NCI-H524 treated with DMSO at 0.1 percent for 48 hours (cell line): ENCODE data around the gene PDCD5.
A peak's percentile ranks its signal among the peaks of the same experiment; 100 is the strongest.
"Not testable (repeated sequence)": the region's sequence is repeated elsewhere in the genome, so short reads cannot be mapped to it uniquely, and the experiment has no call there.

Experiments used
- DNase-seq: peaks from one replicate; lab custom pipeline; 2025; lab: John Stamatoyannopoulos, UW

Gene PDCD5

DNA sequence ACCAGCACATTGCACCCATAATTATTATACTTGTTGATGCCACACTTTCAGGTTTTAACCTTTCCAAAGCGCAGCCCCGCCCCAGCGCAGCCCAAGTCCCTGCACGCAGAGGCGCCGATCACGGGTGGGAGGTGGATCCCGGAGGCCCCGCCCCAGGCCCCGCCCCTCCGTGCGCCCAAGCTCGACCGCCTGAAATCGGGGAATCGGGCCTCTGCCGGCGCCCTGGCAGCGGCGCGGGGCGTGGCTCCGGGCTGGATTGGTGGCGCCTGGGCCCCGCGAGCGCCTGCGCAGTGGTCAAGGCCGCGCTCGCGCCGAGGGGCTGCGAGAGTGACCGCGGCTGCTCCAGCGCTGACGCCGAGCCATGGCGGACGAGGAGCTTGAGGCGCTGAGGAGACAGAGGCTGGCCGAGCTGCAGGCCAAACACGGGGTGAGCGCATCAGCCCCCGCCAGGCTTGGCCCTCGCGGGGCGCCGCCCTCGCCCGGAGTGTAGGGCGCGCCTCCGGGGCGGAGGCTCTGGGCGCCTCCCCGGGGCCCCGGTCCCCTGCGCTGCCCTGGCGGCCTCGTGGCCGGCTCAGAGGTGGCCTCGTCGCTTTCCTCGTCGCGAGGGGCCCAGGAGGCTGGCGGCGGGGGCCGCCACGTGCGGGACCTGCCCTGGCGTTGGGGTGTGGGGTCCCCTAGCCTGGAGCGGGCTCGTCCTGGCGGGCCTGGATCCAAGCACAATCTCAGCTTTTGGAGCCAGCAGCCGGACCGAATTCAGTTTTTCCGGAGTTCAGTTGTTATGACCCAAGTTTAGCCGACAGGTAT, at the start of gene PDCD5:
PDCD5 (plus strand) TSS at position 290 of the 804 bp plus-strand sequence; CDS start at position 362, 72 bp downstream.
- peak; percentile 47 for DNase-seq

GRCh38 chr19:32532233-32532632, 48.8 kb upstream of the PDCD5 start:
- DNase-seq, result no peak

- no peak for DNase-seq
Measured at GRCh38 chr19:32537580-32537979, 43.4 kb upstream of the PDCD5 start.

GRCh38 chr19:32539240-32539916, 41.6 kb upstream of the PDCD5 start:
- no peak for DNase-seq

- no peak for DNase-seq
Measured at GRCh38 chr19:32540621-32541020, 40.4 kb upstream of the PDCD5 start.

- not testable (repeated sequence) for DNase-seq
Measured at GRCh38 chr19:32541376-32541775, 39.6 kb upstream of the PDCD5 start.

DNA sequence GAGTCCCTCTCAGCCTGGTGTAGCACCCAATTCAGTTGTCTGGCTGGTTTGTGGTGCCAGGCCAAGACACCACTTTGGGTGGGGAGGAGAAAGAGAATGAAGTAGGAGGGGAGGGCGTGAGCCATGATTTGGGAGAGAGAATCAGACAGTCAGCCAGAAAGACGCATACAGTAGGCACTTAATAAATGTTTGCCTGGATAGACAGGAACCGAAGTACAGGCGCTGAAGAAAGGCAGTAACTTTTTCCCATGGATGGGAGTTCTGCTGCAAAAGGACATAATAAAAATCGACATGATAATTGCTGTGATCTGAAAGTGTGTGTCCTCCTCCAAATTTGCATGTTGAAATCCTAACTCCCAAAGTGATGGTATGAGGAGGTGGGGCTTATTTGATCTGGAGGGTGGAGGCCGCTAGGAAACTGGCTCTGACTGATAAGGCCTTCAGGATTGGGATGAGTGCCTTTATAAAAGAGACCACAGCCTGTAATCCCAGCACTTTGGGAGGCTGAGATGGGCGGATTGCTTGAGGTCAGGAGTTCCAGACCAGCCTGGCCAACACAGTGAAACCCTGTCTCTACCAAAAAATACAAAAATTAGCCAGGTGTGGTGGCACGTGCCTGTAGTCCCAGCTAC, 38.4 kb upstream of the PDCD5 start:
- DNase-seq, result no peak

- DNase-seq, result no peak
Measured at GRCh38 chr19:32543115-32543900, 37.7 kb upstream of the PDCD5 start.

- DNase-seq, result no peak
Measured at GRCh38 chr19:32544917-32545316, 36.1 kb upstream of the PDCD5 start.

- DNase-seq, result no peak
Measured at GRCh38 chr19:32550666-32551065, 30.3 kb upstream of the PDCD5 start.

- no peak for DNase-seq
Measured at GRCh38 chr19:32555786-32556185, 25.2 kb upstream of the PDCD5 start.

DNA sequence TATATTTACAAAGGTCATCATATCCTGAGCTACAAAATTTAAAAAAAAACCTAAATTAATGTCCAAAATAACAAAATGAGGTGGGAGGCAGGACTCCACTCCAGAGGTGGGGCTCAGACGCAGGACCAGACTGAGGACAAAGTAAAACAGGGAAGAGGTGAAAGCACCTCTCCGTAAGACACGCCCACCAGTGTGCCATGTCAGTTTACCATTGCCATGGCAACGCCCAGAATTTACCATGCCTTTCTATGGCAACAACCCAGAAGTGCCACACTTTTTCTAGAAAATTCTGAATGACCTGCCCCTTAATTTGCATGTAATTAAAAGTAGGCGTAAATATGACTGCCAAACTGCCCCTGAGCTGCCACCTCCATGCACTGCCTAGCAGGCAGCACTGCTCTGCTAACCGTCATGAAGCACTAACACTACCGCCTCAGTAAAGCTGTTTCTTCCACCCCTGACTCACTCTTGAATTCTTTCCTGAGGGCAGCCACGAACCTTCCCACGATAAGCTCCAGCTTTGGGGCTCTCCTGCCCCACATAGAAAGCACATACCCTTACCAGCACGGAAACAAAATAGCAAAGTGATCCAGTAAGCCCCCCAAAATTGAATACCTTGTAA, 22.3 kb upstream of the PDCD5 start:
- DNase-seq, result no peak

DNA sequence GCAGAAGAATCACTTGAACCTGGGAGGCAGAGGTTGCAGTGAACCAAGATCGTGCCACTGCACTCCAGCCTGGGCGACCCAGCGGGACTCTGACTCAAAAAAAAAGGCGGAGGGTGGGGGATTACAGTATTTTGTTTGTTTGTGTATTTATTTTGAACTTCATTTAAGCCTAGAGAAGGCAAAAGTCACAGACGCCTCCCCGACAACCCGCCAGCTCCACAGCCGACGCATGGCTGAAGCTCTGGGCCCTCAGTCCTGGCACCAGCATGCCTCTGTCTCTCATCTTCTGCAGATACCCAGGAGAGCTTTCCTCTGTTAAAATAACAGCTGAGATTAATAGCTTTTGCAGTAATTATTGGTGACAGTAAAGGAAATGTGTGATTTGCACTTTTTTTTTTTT, 17.2 kb upstream of the PDCD5 start:
- DNase-seq, result no peak

DNA sequence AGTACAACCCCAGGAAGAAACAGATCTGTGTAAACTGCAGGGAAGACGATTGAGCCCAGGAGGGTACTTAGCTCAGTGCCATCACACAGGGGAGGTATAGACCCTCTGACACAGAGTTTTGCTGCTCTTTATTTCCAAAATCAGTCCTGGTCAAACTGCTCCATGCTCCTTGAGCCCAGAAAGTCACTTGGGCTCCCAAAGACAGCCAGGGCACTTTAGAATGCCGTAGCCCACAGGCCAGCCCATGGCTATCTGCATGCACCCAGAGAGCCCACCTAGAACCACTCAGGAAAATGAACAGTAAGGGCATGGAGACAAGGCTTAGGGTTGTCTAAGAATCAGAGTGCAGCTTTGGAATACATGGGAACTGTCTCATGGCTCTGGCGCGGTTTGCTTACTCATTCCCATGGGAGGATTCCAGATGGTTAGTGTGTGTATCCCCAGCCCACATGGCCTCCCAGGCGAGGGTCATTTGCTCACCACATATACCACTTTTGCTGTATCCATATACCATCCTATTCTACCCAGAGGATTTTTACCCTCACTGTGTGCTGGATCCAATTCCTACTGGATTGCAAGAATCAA, 14.7 kb upstream of the PDCD5 start:
- no peak for DNase-seq

- DNase-seq, result no peak
Measured at GRCh38 chr19:32567486-32567885, 13.5 kb upstream of the PDCD5 start.

DNA sequence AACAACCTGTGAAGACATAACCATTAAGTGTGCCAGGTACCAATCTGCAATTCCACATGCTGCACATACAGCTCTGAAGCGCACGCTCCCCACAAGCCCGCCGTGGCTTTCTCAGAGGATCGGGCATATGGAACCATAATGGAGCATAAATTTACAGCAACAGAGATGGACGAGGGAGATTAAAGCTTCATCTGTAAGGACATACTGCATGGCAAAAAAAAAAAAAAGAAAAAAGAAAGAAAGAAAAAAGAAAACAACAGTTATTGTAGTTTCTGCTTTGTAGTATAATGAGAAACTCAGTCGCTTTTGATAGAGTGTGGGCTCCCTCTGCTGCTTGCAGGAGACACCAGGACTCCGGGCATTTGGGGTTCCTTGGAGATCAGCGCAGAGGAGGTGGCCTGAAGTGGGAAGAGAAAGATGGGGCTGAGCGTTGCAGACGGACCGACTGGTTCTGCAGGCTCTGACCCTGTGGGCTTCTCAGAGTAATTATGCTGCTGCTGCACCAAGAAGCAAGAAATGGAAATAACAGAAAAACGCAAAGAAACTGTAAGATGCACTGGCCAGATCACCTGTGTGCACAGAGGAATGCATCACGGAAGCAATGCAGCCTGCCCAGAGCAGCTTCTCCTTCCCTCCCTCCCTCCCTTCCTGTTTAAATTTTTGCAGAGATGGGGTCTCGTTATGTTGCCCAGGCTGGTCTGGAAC, 10.8 kb upstream of the PDCD5 start:
- DNase-seq, result no peak

- DNase-seq, result not testable (repeated sequence)
Measured at GRCh38 chr19:32571471-32572075, 9.4 kb upstream of the PDCD5 start.

DNA sequence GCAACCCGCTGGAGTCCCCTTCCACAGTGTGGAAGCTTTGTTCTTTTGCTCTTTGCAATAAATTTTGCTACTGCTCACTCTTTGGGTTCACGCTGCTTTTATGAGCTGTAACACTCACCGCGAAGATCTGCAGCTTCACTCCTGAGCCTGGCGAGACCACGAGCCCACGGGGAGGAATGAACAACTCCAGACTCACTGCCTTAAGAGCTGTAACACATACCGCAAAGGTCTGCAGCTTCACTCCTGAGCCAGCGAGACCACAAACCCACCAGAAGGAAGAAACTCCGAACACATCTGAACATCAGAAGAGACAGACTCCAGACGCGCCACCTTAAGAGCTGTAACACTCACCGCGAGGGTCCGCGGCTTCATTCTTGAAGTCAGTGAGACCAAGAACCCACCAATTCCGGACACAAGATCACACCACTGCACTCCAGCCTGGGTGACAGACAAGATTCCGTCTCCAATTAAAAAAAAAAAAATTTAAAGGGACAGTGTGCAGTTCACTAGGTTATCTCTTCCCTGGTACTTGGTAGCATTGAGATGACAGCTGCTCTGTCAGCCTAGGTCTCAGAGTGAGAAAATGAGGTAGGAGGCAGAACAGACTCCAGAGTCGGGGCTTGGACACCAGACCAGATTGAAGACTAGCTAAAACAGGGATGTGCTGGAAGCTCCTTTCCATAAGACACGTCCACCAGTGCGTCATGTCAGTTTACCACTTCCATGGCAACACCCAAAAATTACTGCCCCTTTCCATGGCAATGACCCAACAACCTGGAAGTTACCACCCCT, 8.1 kb upstream of the PDCD5 start:
- not testable (repeated sequence) for DNase-seq

GRCh38 chr19:32573492-32573794, 7.5 kb upstream of the PDCD5 start:
- DNase-seq, result no peak

GRCh38 chr19:32576790-32577189, 4.2 kb upstream of the PDCD5 start:
- DNase-seq, result no peak
